ENCODE measurements around the gene NAA80. TPM values are rescaled to one million over a fixed set of nuclear protein-coding genes. Genes with fewer than 3 reads are reported as not detected.
"Not testable (repeated sequence)": the region's sequence is repeated elsewhere in the genome, so short reads cannot be mapped to it uniquely, and the experiment has no call there.

Gene NAA80
- total and polyA plus RNA-seq, 7 experiments from 2014 or later = 13.7 to 44.9 (median 30.7) TPM

- ATAC-seq (no peak), DNase-seq (no peak)
- no peaks in the 10 kb centered on the region for H3K27me3 ChIP-seq (ENCODE audit: control insufficient read depth in 2 of 2, insufficient read depth in 2 of 2, low read length in 2 of 2)
- H3K27me3 Mint-ChIP-seq = no peaks in the 10 kb centered on the region
- H3K27ac ChIP-seq (ENCODE audit: low read depth, low read length) = no peak overlapping the region
- no peaks in the 10 kb centered on the region for H3K9me3 ChIP-seq (ENCODE audit: control insufficient read depth in 2 of 3, low read length in 3 of 3)
- intact Hi-C loops (cut with micrococcal nuclease) = no loop called here
- H3K4me1 ChIP-seq (ENCODE audit: control insufficient read depth in 2 of 2, insufficient read depth in 2 of 2, low read length in 2 of 2) = peaks cover 8 to 15% of the 10 kb centered on the region in 2 donors
- ChIA-PET POLR2A (interaction anchor here (0.6 to 1.0 kb wide), 2 partner anchors 14 to 302 kb away, joined by 3 to 4 read pairs; partner anchors contain the start of gene TUSC2), CTCF (no interaction called here)
- H3K4me3 ChIP-seq (ENCODE audit: low read length) = no peak overlapping the region
- H3K4me3 Mint-ChIP-seq = no peak overlapping the region
- H3K27ac Mint-ChIP-seq = peak overlapping the region in 5 of 9 donors; percentile 13 to 67 (median 52)
- H3K36me3 ChIP-seq (ENCODE audit: control insufficient read depth in 2 of 3, insufficient read depth in 3 of 3, low read length in 3 of 3) = no peaks in the 10 kb centered on the region
- peaks cover 0 to 11% (median 4%) of the 10 kb centered on the region in 5 donors for H3K36me3 Mint-ChIP-seq
- no peaks in the 10 kb centered on the region for H3K9me3 Mint-ChIP-seq
- H3K4me1 Mint-ChIP-seq = peaks cover 9 to 25% (median 19%) of the 10 kb centered on the region in 7 donors
Observed at GRCh38 chr3:50314342-50314741, 15.1 kb upstream of the NAA80 start.

GRCh38 chr3:50312041-50312440 lies 12.8 kb upstream of the NAA80 start:
- H3K27me3 ChIP-seq (ENCODE audit: control insufficient read depth in 2 of 2, insufficient read depth in 2 of 2, low read length in 2 of 2); H3K27ac Mint-ChIP-seq; H3K27me3 Mint-ChIP-seq; DNase-seq; H3K9me3 Mint-ChIP-seq; CTCF ChIA-PET; POLR2A ChIA-PET; H3K36me3 ChIP-seq (ENCODE audit: control insufficient read depth in 2 of 3, insufficient read depth in 3 of 3, low read length in 3 of 3); ATAC-seq; H3K4me3 ChIP-seq (ENCODE audit: low read length); H3K27ac ChIP-seq (ENCODE audit: low read depth, low read length); intact Hi-C loops (cut with micrococcal nuclease); H3K4me3 Mint-ChIP-seq; H3K4me1 ChIP-seq (ENCODE audit: control insufficient read depth in 2 of 2, insufficient read depth in 2 of 2, low read length in 2 of 2); H3K9me3 ChIP-seq (ENCODE audit: control insufficient read depth in 2 of 3, low read length in 3 of 3): not testable (repeated sequence)
- peaks cover 8 to 13% (median 9%) of the 10 kb centered on the region in 7 donors for H3K4me1 Mint-ChIP-seq
- peaks cover 0 to 11% (median 4%) of the 10 kb centered on the region in 5 donors for H3K36me3 Mint-ChIP-seq

DNA sequence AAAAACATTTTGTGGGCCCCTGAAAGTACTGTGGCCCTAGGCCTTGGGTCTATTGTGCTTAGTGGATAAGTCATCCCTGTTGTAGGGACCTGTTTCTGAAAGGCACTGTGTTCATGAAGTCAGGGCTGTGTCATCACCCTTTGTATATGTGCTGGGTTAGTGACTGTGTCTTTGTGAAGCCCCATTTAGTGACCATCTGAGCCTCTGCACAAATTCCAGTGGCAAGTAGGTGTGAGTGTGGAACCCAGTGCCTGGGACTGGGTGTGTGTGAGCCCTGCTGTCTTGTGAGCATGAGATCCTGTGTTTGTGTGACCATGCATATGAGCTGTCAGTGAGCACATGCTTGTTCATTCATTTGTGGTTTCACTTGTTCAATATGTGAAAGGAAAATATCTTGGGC lies 5.4 kb upstream of the NAA80 start:
- no peak for DNase-seq

DNA sequence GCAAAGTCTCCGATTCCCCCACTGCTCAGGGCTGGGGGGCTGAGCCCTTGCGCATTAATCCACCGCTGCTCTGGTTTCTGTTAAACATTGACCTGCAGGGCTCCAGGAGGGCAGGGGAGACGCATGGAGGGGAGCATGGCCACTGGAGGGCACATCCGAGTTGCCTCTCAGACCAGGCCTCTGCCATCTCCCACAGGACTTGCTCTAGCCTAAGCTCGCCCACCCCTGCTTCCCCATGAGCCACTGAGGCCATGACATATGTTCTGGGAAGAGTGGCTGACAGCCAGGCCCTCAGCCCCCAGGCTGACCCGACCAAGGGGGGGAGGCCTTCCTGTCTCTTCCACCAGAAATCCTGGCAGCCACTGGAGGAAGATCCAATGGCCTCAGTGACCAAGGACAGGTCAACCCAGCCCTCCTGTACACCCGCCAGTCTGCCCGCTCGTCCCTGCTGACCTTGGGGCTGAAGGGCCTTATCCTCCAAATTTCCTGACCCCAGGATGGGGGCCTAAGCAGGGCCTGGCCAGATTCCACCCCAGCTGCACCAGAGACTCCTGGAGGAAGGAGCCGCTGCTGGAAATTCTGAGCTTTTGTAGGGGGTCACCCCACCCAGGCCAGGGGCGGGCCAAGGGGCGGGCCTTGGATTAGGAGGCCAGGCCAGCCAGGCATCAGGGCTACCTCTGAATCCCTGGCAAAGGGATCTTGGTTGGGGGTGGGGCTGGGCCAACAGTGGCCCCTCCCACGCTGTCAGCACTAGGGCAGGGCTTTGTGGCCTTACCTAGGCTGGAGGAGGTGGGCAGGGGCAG lies 4.0 kb upstream of the NAA80 start, which contains the start of gene HYAL1:
TSS of gene HYAL1 (minus strand) at position 562 of the 803 bp plus-strand sequence. CDS start 618 bp downstream, outside the sequence.
- Mint-ChIP-seq H3K4me1 (peaks cover 10 to 22% (median 17%) of the 10 kb centered on the region in 7 donors), H3K36me3 (peaks cover 0 to 2% (median 0%) of the 10 kb centered on the region in 5 donors), H3K27ac (peak within 1 kb of the TSS in 2 of 9 donors; percentile 51 to 83), H3K9me3 (peaks cover 0 to 3% (median 0%) of the 10 kb centered on the region in 11 donors), H3K27me3 (no peaks in the 10 kb centered on the region), H3K4me3 (no peak within 1 kb of the TSS)
- intact Hi-C loops (cut with micrococcal nuclease) = no loop called here
- DNase-seq = no peak
- Histone ChIP-seq H3K27ac (ENCODE audit: low read depth, low read length) (no peak within 1 kb of the TSS), H3K9me3 (ENCODE audit: control insufficient read depth in 2 of 3, low read length in 3 of 3) (no peaks in the 10 kb centered on the region), H3K36me3 (ENCODE audit: control insufficient read depth in 2 of 3, insufficient read depth in 3 of 3, low read length in 3 of 3) (no peaks in the 10 kb centered on the region), H3K4me3 (ENCODE audit: low read length) (no peak within 1 kb of the TSS), H3K4me1 (ENCODE audit: control insufficient read depth in 2 of 2, insufficient read depth in 2 of 2, low read length in 2 of 2) (peaks cover 13 to 16% of the 10 kb centered on the region in 2 donors), H3K27me3 (ENCODE audit: control insufficient read depth in 2 of 2, insufficient read depth in 2 of 2, low read length in 2 of 2) (no peaks in the 10 kb centered on the region)
- ATAC-seq = no peak
- POLR2A ChIA-PET = interaction anchor here (1.0 to 1.2 kb wide), 2 partner anchors 10 to 34 kb away, joined by 3 read pairs; no protein-coding TSS in a partner anchor
- CTCF ChIA-PET = no interaction called here

More for the DNA sequence above, 5.4 kb upstream of the NAA80 start:
- ChIA-PET CTCF (interaction anchor here (0.8 kb wide), 1 partner anchor 17 kb away, joined by 3 read pairs; no protein-coding TSS in a partner anchor), POLR2A (interaction anchor here (0.6 to 1.2 kb wide), 2 partner anchors 33 to 1744 kb away, joined by 3 to 4 read pairs; no protein-coding TSS in a partner anchor)
- Mint-ChIP-seq H3K27me3 (no peaks in the 10 kb centered on the region), H3K9me3 (peaks cover 0 to 3% (median 0%) of the 10 kb centered on the region in 11 donors), H3K36me3 (peaks cover 0 to 4% (median 0%) of the 10 kb centered on the region in 5 donors), H3K4me3 (no peak overlapping the region), H3K4me1 (peaks cover 7 to 16% (median 10%) of the 10 kb centered on the region in 7 donors), H3K27ac (no peak overlapping the region)
- Histone ChIP-seq H3K9me3 (ENCODE audit: control insufficient read depth in 2 of 3, low read length in 3 of 3) (no peaks in the 10 kb centered on the region), H3K27me3 (ENCODE audit: control insufficient read depth in 2 of 2, insufficient read depth in 2 of 2, low read length in 2 of 2) (no peaks in the 10 kb centered on the region), H3K4me3 (ENCODE audit: low read length) (no peak overlapping the region), H3K4me1 (ENCODE audit: control insufficient read depth in 2 of 2, insufficient read depth in 2 of 2, low read length in 2 of 2) (peaks cover 9% of the 10 kb centered on the region in 2 donors), H3K27ac (ENCODE audit: low read depth, low read length) (no peak overlapping the region), H3K36me3 (ENCODE audit: control insufficient read depth in 2 of 3, insufficient read depth in 3 of 3, low read length in 3 of 3) (no peaks in the 10 kb centered on the region)
- intact Hi-C loops (cut with micrococcal nuclease) = no loop called here
- ATAC-seq = no peak

DNA sequence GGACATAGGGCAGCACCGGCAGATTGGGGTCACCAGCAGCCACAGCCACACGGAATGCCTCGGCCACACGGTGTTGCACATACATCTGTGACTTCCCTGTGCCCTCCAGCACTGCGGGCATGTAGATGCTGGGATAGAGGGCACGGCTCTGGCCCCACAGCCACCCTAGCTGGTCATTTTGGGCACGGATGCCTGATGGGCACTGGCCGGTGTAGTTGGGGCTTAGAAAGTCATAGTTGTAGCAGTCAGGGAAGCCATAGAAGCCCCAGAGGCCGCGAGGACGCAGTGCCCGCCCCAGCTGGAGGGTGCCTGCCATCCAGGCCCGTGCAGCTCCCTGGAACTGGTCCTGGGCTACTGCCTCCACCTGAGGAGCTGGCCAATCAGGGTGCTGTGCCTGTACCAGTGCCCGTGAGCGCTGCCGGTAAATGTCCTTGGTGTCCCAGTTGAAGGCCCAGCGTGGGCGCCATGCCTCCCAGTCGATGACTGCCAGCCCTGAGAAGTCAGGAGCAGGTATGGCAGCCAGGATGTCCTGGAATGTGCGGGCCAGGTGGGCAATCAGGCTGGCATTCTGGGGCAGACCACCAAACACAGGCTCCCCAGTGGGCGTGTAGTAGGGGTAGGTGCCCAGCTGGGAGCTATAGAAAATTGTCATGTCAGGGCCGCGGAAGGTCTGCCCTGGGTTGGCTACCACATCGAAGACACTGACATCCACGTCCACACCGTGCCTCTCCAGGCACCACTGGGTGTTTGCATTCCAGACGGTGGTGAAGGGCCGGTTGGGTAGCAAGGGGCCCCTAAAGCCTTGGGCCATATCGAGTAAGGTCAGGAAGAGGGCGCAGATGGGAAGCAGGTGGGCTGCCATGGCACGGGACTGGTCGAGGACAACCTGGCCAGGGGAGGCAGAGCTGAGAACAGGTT lies 3.1 kb upstream of the NAA80 start:
- peak overlapping the region in 1 of 10 donors; percentile 12 for H3K4me3 Mint-ChIP-seq
- Histone ChIP-seq H3K36me3 (ENCODE audit: control insufficient read depth in 2 of 3, insufficient read depth in 3 of 3, low read length in 3 of 3) (peaks cover 0 to 2% (median 0%) of the 10 kb centered on the region in 3 experiments), H3K4me1 (ENCODE audit: control insufficient read depth in 2 of 2, insufficient read depth in 2 of 2, low read length in 2 of 2) (peaks cover 19 to 20% of the 10 kb centered on the region in 2 donors), H3K9me3 (ENCODE audit: control insufficient read depth in 2 of 3, low read length in 3 of 3) (no peaks in the 10 kb centered on the region), H3K27ac (ENCODE audit: low read depth, low read length) (no peak overlapping the region), H3K4me3 (ENCODE audit: low read length) (no peak overlapping the region), H3K27me3 (ENCODE audit: control insufficient read depth in 2 of 2, insufficient read depth in 2 of 2, low read length in 2 of 2) (no peaks in the 10 kb centered on the region)
- peaks cover 0 to 3% (median 0%) of the 10 kb centered on the region in 11 donors for H3K9me3 Mint-ChIP-seq
- ChIA-PET POLR2A (interaction anchor here (0.6 to 4.8 kb wide), 4 partner anchors 10 to 112 kb away, joined by 3 to 41 read pairs (median 3); no protein-coding TSS in a partner anchor), CTCF (interaction anchor here (0.6 kb wide), 1 partner anchor 31 kb away, joined by 3 read pairs; no protein-coding TSS in a partner anchor)
- DNase-seq (no peak), ATAC-seq (no peak)
- peak overlapping the region in 3 of 9 donors; percentile 4 to 36 (median 9) for H3K27ac Mint-ChIP-seq
- H3K4me1 Mint-ChIP-seq = peaks cover 12 to 31% (median 21%) of the 10 kb centered on the region in 7 donors
- H3K27me3 Mint-ChIP-seq = no peaks in the 10 kb centered on the region
- intact Hi-C loops (cut with micrococcal nuclease) = no loop called here
- no peaks in the 10 kb centered on the region for H3K36me3 Mint-ChIP-seq

GRCh38 chr3:50300681-50301254 lies 1.6 kb upstream of the NAA80 start:
- Mint-ChIP-seq H3K27ac (peak overlapping the region in 8 of 9 donors; percentile 32 to 100 (median 97)), H3K4me3 (peak overlapping the region; percentile 38 to 99 (median 92)), H3K27me3 (no peaks in the 10 kb centered on the region), H3K4me1 (peaks cover 12 to 36% (median 22%) of the 10 kb centered on the region in 7 donors), H3K9me3 (no peaks in the 10 kb centered on the region), H3K36me3 (peaks cover 0 to 1% (median 0%) of the 10 kb centered on the region in 5 donors)
- Histone ChIP-seq H3K27me3 (ENCODE audit: control insufficient read depth in 2 of 2, insufficient read depth in 2 of 2, low read length in 2 of 2) (no peaks in the 10 kb centered on the region), H3K4me3 (ENCODE audit: low read length) (no peak overlapping the region), H3K9me3 (ENCODE audit: control insufficient read depth in 2 of 3, low read length in 3 of 3) (no peaks in the 10 kb centered on the region), H3K36me3 (ENCODE audit: control insufficient read depth in 2 of 3, insufficient read depth in 3 of 3, low read length in 3 of 3) (peaks cover 0 to 7% (median 0%) of the 10 kb centered on the region in 3 experiments), H3K27ac (ENCODE audit: low read depth, low read length) (peak overlapping the region; percentile 86), H3K4me1 (ENCODE audit: control insufficient read depth in 2 of 2, insufficient read depth in 2 of 2, low read length in 2 of 2) (peaks cover 19 to 20% of the 10 kb centered on the region in 2 donors)
- DNase-seq (no peak), ATAC-seq (no peak)
- intact Hi-C loops (cut with micrococcal nuclease) = no loop called here
- CTCF ChIA-PET = no interaction called here
- POLR2A ChIA-PET = interaction anchor here (3.9 to 4.8 kb wide), 2 partner anchors 26 to 36 kb away, joined by 31 to 41 read pairs; partner anchors contain the start of gene TUSC2
